HL-60 (cell line): Measurements from ENCODE around the gene KLK2.

ENCODE experiments used
- DNase-seq, 2 experiments: peaks; one replicate each; pipeline ENCODE4 v3.0.0-alpha.2; 2010 to 2020; ENCODE audit warnings: low read depth in 1 of 2, low spot score in 1 of 2
- H3K27ac ChIP-seq: fragments of 250-450 bp; sonication (Bioruptor Pico); replicated peaks from 2 replicates; pipeline ENCODE4 v1.5.1; 2020; ENCODE audit warnings: mild to moderate bottlenecking, moderate library complexity
- H3K27me3 ChIP-seq: fragments of 250-450 bp; sonication (Bioruptor Pico); 2 replicates; pipeline ENCODE4 v1.5.1; 2021; ENCODE audit warnings: mild to moderate bottlenecking, moderate library complexity; ENCODE audit not compliant: insufficient read depth, poor library complexity, severe bottlenecking
- H3K4me3 ChIP-seq: replicated peaks from 2 replicates; pipeline ENCODE4 v1.5.1; 2011; ENCODE audit warnings: mild to moderate bottlenecking, control low read depth, low read length; ENCODE audit not compliant: insufficient read depth
- GABPA ChIP-seq: IDR thresholded peaks from 2 replicates; pipeline ENCODE4 v1.6.1; 2012; ENCODE audit warnings: low read depth
- POLR2AphosphoS5 ChIP-seq: IDR thresholded peaks from 2 replicates; pipeline ENCODE4 v1.6.1; 2012; ENCODE audit warnings: low read depth
- SPI1 ChIP-seq: IDR thresholded peaks from 2 replicates; pipeline ENCODE4 v1.6.1; 2012; ENCODE audit warnings: low read depth, mild to moderate bottlenecking, borderline replicate concordance
- TF ChIP-seq, protein P1 (sequence below): IDR thresholded peaks from one replicate; pipeline ENCODE4 v1.5.1; 2011; ENCODE audit warnings: low read length, control low read depth, inconsistent platforms; ENCODE audit not compliant: insufficient read depth
- TF ChIP-seq, protein P2 (sequence below): IDR thresholded peaks from 2 replicates; pipeline ENCODE4 v1.6.1; 2012; ENCODE audit warnings: low read depth; ENCODE audit not compliant: insufficient replicate concordance

KLK2 gene

DNA sequence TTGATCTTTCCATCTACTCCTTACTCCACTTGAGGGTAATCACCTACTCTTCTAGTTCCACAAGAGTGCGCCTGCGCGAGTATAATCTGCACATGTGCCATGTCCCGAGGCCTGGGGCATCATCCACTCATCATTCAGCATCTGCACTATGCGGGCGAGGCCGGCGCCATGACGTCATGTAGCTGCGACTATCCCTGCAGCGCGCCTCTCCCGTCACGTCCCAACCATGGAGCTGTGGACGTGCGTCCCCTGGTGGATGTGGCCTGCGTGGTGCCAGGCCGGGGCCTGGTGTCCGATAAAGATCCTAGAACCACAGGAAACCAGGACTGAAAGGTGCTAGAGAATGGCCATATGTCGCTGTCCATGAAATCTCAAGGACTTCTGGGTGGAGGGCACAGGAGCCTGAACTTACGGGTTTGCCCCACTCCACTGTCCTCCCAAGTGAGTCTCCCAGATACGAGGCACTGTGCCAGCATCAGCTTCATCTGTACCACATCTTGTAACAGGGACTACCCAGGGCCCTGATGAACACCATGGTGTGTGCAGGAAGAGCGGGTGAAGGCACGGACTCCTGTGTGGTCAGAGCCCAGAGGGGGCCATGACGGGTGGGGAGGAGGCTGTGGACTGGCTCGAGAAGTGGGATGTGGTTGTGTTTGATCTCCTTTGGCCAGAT lies 2.7 kb upstream of the KLK2 start:
- H3K4me3 ChIP-seq = no peak overlapping the region
- TF ChIP-seq, protein P1, sequence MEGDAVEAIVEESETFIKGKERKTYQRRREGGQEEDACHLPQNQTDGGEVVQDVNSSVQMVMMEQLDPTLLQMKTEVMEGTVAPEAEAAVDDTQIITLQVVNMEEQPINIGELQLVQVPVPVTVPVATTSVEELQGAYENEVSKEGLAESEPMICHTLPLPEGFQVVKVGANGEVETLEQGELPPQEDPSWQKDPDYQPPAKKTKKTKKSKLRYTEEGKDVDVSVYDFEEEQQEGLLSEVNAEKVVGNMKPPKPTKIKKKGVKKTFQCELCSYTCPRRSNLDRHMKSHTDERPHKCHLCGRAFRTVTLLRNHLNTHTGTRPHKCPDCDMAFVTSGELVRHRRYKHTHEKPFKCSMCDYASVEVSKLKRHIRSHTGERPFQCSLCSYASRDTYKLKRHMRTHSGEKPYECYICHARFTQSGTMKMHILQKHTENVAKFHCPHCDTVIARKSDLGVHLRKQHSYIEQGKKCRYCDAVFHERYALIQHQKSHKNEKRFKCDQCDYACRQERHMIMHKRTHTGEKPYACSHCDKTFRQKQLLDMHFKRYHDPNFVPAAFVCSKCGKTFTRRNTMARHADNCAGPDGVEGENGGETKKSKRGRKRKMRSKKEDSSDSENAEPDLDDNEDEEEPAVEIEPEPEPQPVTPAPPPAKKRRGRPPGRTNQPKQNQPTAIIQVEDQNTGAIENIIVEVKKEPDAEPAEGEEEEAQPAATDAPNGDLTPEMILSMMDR = no peak
- TF ChIP-seq GABPA = no peak
- no peak for TF ChIP-seq SPI1
- TF ChIP-seq, protein P2, sequence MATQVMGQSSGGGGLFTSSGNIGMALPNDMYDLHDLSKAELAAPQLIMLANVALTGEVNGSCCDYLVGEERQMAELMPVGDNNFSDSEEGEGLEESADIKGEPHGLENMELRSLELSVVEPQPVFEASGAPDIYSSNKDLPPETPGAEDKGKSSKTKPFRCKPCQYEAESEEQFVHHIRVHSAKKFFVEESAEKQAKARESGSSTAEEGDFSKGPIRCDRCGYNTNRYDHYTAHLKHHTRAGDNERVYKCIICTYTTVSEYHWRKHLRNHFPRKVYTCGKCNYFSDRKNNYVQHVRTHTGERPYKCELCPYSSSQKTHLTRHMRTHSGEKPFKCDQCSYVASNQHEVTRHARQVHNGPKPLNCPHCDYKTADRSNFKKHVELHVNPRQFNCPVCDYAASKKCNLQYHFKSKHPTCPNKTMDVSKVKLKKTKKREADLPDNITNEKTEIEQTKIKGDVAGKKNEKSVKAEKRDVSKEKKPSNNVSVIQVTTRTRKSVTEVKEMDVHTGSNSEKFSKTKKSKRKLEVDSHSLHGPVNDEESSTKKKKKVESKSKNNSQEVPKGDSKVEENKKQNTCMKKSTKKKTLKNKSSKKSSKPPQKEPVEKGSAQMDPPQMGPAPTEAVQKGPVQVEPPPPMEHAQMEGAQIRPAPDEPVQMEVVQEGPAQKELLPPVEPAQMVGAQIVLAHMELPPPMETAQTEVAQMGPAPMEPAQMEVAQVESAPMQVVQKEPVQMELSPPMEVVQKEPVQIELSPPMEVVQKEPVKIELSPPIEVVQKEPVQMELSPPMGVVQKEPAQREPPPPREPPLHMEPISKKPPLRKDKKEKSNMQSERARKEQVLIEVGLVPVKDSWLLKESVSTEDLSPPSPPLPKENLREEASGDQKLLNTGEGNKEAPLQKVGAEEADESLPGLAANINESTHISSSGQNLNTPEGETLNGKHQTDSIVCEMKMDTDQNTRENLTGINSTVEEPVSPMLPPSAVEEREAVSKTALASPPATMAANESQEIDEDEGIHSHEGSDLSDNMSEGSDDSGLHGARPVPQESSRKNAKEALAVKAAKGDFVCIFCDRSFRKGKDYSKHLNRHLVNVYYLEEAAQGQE = no peak
- TF ChIP-seq POLR2AphosphoS5 = no peak
- H3K27me3 ChIP-seq = peaks cover 3% of the 10 kb centered on the region
- no peak for DNase-seq
- H3K27ac ChIP-seq = no peak overlapping the region

DNA sequence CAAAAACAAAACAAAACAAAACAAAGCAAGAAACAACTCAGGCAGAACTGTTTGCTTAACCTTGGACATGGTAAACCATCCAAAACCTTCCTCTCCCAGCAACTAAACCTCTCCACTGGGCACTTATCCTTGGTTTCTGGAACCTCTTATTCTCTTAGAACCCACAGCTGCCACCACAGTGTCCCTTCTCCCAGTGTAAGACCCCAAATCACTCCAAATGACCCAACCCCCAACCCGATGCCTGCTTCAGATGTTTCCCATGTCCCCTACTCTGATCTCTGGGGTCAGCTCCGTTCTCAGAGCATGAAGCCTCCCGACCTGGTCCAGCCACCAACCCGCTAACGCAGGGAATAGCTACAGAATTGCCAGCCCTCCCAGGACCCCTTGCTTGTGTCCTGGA lies 972 bp downstream of the KLK2 start:
- TF ChIP-seq GABPA = no peak
- TF ChIP-seq POLR2AphosphoS5 = no peak
- TF ChIP-seq, protein P2 = no peak
- TF ChIP-seq, protein P1 = no peak
- no peak for TF ChIP-seq SPI1
- no peak overlapping the region for H3K27ac ChIP-seq
- H3K27me3 ChIP-seq = peaks cover 12% of the 10 kb centered on the region
- no peak for DNase-seq
- no peak overlapping the region for H3K4me3 ChIP-seq

DNA sequence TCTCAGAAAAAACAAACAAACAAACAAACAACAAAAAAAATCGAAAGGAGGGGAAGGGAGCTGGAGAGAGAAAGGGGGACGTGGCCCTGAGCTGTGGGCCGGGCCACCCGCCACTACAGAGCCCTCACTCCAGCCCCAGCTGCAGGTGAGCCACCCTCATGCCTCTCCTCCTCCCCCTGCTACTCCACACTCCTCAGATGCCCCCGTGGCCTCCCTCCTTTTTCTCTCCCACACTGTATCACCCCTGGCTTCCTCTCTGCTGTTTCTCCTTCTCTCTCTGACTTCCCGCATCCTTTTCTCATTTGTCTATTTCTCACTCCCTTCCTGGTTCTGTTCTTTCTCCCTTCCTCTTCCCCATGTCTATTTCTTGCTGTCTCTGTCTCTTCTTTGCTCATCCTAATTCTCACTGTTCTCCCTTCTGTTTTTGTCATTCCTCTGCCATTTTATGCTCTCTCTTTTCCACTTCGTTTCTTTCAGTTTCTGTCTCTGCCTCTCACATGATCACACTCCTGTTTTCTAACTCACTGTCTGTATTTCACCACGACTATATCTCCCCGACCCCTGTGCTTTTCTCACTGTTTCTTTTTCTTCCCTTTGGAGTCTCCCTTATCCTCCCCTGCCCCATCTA lies 2.7 kb downstream of the KLK2 start:
- peaks cover 12% of the 10 kb centered on the region for H3K27me3 ChIP-seq
- H3K27ac ChIP-seq = no peak overlapping the region
- TF ChIP-seq GABPA (no peak), POLR2AphosphoS5 (no peak), SPI1 (no peak)
- TF ChIP-seq, protein P2 = no peak
- TF ChIP-seq, protein P1 = no peak
- no peak overlapping the region for H3K4me3 ChIP-seq
- no peak for DNase-seq
